Measurements from ENCODE around the gene LIMK1. TPM values are rescaled to one million over a fixed set of nuclear protein-coding genes. Genes with fewer than 3 reads are reported as not detected.

The LIMK1 gene
- total RNA-seq, result 1 to 10 TPM; 7.8 to 8.2 TPM
- 14.2 TPM for polyA plus RNA-seq (2013, experiment 1 of 2)
- 13.8 TPM for polyA plus RNA-seq (2013, experiment 2 of 2)
- total RNA-seq, result 4.9 to 58.5 (median 24.0) reads per million in 172 experiments

DNA sequence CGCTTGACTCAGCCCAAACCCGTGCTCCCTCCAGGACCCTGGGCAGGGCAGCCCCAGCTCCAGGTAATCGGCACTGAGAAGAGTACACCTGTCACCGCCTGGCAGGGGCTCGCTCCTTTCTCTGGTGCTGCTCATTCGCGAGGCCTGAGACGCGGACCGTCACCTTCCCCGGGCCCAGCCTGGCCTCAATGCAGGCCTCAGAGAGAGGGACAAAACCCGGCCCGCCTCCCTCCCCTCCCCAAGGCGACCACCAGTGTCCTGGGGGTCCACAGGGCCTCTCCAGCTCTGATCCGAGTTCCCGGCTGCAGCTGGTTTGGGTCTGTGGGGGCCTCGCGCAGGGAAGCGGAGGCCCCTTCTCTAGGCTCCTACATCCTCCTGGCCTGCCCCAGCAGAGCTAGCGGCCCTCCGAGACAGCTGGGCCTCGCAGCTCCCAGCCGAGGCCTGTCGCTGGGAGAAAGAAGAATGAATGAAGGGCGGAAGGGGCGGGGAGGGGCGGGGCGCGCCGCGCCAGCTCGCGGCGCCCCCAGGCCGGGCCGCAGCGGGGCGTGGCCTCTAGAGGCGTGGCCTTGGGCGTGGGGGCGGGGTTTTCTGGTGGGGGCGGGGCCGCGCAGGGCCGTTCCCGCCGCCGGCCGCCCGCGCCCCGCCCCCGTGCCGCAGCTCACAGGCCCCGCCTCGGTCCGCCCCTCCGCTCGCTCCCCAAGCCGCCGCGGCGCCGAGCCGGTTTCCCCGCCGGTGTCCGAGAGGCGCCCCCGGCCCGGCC, at the start of gene LIMK1:
Gene LIMK1 (plus strand): TSS at position 688 of the 760 bp plus-strand sequence. CDS start 187 bp downstream, outside the sequence.
- H3K27ac Mint-ChIP-seq, result peak within 1 kb of the TSS; percentile 62
- ChIA-PET POLR2A (interaction anchor here (0.9 to 2.2 kb wide), 5 partner anchors 11 to 1831 kb away, joined by 4 to 22 read pairs (median 5); partner anchors contain the start of genes EIF4H and POR), CTCF (interaction anchor here (1.0 kb wide), 1 partner anchor 15 kb away, joined by 4 read pairs; no protein-coding TSS in a partner anchor)
- TF ChIP-seq, protein P1, sequence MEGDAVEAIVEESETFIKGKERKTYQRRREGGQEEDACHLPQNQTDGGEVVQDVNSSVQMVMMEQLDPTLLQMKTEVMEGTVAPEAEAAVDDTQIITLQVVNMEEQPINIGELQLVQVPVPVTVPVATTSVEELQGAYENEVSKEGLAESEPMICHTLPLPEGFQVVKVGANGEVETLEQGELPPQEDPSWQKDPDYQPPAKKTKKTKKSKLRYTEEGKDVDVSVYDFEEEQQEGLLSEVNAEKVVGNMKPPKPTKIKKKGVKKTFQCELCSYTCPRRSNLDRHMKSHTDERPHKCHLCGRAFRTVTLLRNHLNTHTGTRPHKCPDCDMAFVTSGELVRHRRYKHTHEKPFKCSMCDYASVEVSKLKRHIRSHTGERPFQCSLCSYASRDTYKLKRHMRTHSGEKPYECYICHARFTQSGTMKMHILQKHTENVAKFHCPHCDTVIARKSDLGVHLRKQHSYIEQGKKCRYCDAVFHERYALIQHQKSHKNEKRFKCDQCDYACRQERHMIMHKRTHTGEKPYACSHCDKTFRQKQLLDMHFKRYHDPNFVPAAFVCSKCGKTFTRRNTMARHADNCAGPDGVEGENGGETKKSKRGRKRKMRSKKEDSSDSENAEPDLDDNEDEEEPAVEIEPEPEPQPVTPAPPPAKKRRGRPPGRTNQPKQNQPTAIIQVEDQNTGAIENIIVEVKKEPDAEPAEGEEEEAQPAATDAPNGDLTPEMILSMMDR (IDR thresholded peaks at IDR 0.05), result no peak
- ATAC-seq (ENCODE audit: poor library complexity) (peak; percentile 95), DNase-seq (peak; percentile 63 to 94 (median 82))
- intact Hi-C loops (cut with DNase I, micrococcal nuclease), result loop anchor here in 1 of 2 experiments (5.0 to 10.0 kb wide), 2 partner anchors 169 to 348 kb away; partner anchors contain the start of genes ABHD11 and RFC2
- Histone ChIP-seq H3K4me3 (ENCODE audit: low read length) (peak within 1 kb of the TSS; percentile 67), H3K4me1 (ENCODE audit: insufficient read depth, low read length) (peaks cover 20% of the 10 kb centered on the region), H3K27ac (ENCODE audit: low read depth in 1 of 2, low read length in 2 of 2) (no peak within 1 kb of the TSS), H3K27me3 (ENCODE audit: control insufficient read depth in 1 of 2, insufficient read depth in 2 of 2, low read length in 2 of 2) (no peaks in the 10 kb centered on the region), H3K9me3 (ENCODE audit: control insufficient read depth in 1 of 2, insufficient read depth in 1 of 2, low read length in 2 of 2) (no peaks in the 10 kb centered on the region), H3K36me3 (ENCODE audit: insufficient read depth, low read length) (no peaks in the 10 kb centered on the region)
- H3K4me3 Mint-ChIP-seq, result peak within 1 kb of the TSS; percentile 88
- H3K9me3 Mint-ChIP-seq, result no peaks in the 10 kb centered on the region
- no peaks in the 10 kb centered on the region for H3K36me3 Mint-ChIP-seq (ENCODE audit: low read depth)
- peaks cover 9% of the 10 kb centered on the region for H3K4me1 Mint-ChIP-seq (ENCODE audit: low read depth)
- H3K27me3 Mint-ChIP-seq, result no peaks in the 10 kb centered on the region

- TF ChIP-seq, protein P1 (IDR thresholded peaks at IDR 0.05), result no peak
- Mint-ChIP-seq H3K4me1 (ENCODE audit: low read depth) (no peaks in the 10 kb centered on the region), H3K27ac (no peak overlapping the region), H3K27me3 (peaks cover 9% of the 10 kb centered on the region), H3K36me3 (ENCODE audit: low read depth) (no peaks in the 10 kb centered on the region), H3K9me3 (no peaks in the 10 kb centered on the region), H3K4me3 (no peak overlapping the region)
- ChIA-PET CTCF (interaction anchor here (1.0 kb wide), 1 partner anchor 11 kb away, joined by 3 read pairs; no protein-coding TSS in a partner anchor), POLR2A (no interaction called here)
- Histone ChIP-seq H3K9me3 (ENCODE audit: control insufficient read depth in 1 of 2, insufficient read depth in 1 of 2, low read length in 2 of 2) (no peaks in the 10 kb centered on the region), H3K27ac (ENCODE audit: low read depth in 1 of 2, low read length in 2 of 2) (no peak overlapping the region), H3K4me3 (ENCODE audit: low read length) (no peak overlapping the region), H3K27me3 (ENCODE audit: control insufficient read depth in 1 of 2, insufficient read depth in 2 of 2, low read length in 2 of 2) (no peaks in the 10 kb centered on the region), H3K36me3 (ENCODE audit: insufficient read depth, low read length) (no peaks in the 10 kb centered on the region), H3K4me1 (ENCODE audit: insufficient read depth, low read length) (no peaks in the 10 kb centered on the region)
- DNase-seq, result no peak
- intact Hi-C loops (cut with DNase I, micrococcal nuclease), result no loop called here
- no peak for ATAC-seq (ENCODE audit: poor library complexity)
Observed at GRCh38 chr7:74037609-74038008, 46.0 kb upstream of the LIMK1 start.

GRCh38 chr7:74038194-74038961, 45.2 kb upstream of the LIMK1 start:
- no peaks in the 10 kb centered on the region for H3K36me3 Mint-ChIP-seq (ENCODE audit: low read depth)
- peaks cover 5% of the 10 kb centered on the region for H3K27me3 Mint-ChIP-seq
- no peaks in the 10 kb centered on the region for H3K27me3 ChIP-seq (ENCODE audit: control insufficient read depth in 1 of 2, insufficient read depth in 2 of 2, low read length in 2 of 2)
- H3K4me1 ChIP-seq (ENCODE audit: insufficient read depth, low read length), result no peaks in the 10 kb centered on the region
- intact Hi-C loops (cut with DNase I, micrococcal nuclease), result no loop called here
- POLR2A ChIA-PET, result no interaction called here
- no peak overlapping the region for H3K27ac ChIP-seq (ENCODE audit: low read depth in 1 of 2, low read length in 2 of 2)
- DNase-seq (no peak), ATAC-seq (ENCODE audit: poor library complexity) (no peak)
- H3K4me3 Mint-ChIP-seq, result no peak overlapping the region
- CTCF ChIA-PET, result interaction anchor here (0.6 to 1.0 kb wide), 2 partner anchors 12 to 30 kb away, joined by 3 to 5 read pairs; no protein-coding TSS in a partner anchor
- H3K4me1 Mint-ChIP-seq (ENCODE audit: low read depth), result no peaks in the 10 kb centered on the region
- H3K9me3 ChIP-seq (ENCODE audit: control insufficient read depth in 1 of 2, insufficient read depth in 1 of 2, low read length in 2 of 2), result no peaks in the 10 kb centered on the region
- no peaks in the 10 kb centered on the region for H3K9me3 Mint-ChIP-seq
- H3K4me3 ChIP-seq (ENCODE audit: low read length), result no peak overlapping the region
- H3K27ac Mint-ChIP-seq, result no peak overlapping the region
- H3K36me3 ChIP-seq (ENCODE audit: insufficient read depth, low read length), result no peaks in the 10 kb centered on the region
- TF ChIP-seq, protein P1 (IDR thresholded peaks at IDR 0.05), result no peak
